ENCODE data around the gene HHAT. TPM values are rescaled to one million over a fixed set of nuclear protein-coding genes. Genes with fewer than 3 reads are reported as not detected.

The HHAT gene
- total RNA-seq, 4 donors from 2014 or later = 2.2 to 11.6 (median 7.3) TPM

- no peak overlapping the region for H3K4me3 ChIP-seq
- H3K9me3 ChIP-seq = no peaks in the 10 kb centered on the region
- in situ Hi-C loops (cut with MboI; ENCODE audit: low pct_ligation_motif_present in 1 of 4, low pct_unique_long_range_greater_than_20kb in 1 of 4, low sequenced_read_pairs in 3 of 4) (no loop called here), intact Hi-C loops (cut with DNase I; ENCODE audit: low total_unique reads) (loop anchor here (2.0 kb wide), 1 partner anchor 28 kb away; no protein-coding TSS in a partner anchor)
- no peaks in the 10 kb centered on the region for H3K36me3 ChIP-seq
- no peak for TF ChIP-seq POLR2AphosphoS5 (IDR thresholded peaks at IDR 0.05)
- no peak for TF ChIP-seq CTCF (IDR thresholded peaks at IDR 0.05)
- no peak for TF ChIP-seq EP300 (IDR thresholded peaks at IDR 0.05; ENCODE audit: low read depth)
- no peak for TF ChIP-seq POLR2A (IDR thresholded peaks at IDR 0.05)
- 81% methylated on average over 3 of the region's 3 CpGs; no CpG with 5 or more reads in 1 of the 2 donors for WGBS, 2 donors (ENCODE audit: low coverage in 1 of 2)
- H3K27me3 ChIP-seq = no peaks in the 10 kb centered on the region
- DNase-seq = no peak
- no peaks in the 10 kb centered on the region for H3K4me1 ChIP-seq
- no peak overlapping the region for H3K27ac ChIP-seq
Observed at GRCh38 chr1:210697185-210697584, 368.5 kb downstream of the HHAT start.

DNA sequence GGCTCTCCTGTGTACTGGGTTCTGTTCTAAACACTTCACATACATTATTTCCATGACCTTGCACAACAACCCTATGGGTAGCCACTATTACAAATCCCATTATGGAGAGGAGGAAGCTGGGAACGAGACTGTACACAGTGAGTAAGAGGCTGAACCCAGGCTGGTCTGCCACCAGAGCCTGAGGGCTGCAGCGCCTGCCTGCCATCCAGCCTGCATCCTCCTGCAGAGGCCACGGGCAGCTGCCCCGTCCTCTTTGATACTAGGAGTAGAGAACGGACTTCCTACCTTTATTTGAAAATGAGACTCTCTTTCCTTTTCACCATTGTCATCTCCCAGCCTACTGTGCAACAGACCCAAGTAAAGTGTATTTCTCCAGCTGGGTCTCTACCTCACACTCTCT is 370.0 kb downstream of the HHAT start:
- Histone ChIP-seq H3K27ac (no peak overlapping the region), H3K4me3 (no peak overlapping the region), H3K36me3 (no peaks in the 10 kb centered on the region), H3K27me3 (no peaks in the 10 kb centered on the region), H3K4me1 (no peaks in the 10 kb centered on the region), H3K9me3 (no peaks in the 10 kb centered on the region)
- intact Hi-C loops (cut with DNase I; ENCODE audit: low total_unique reads) (no loop called here), in situ Hi-C loops (cut with MboI; ENCODE audit: low pct_ligation_motif_present in 1 of 4, low pct_unique_long_range_greater_than_20kb in 1 of 4, low sequenced_read_pairs in 3 of 4) (no loop called here)
- WGBS, 2 donors (ENCODE audit: low coverage in 1 of 2) = 84% methylated on average over 5 of the region's 5 CpGs; no CpG with 5 or more reads in 1 of the 2 donors
- TF ChIP-seq EP300 (IDR thresholded peaks at IDR 0.05; ENCODE audit: low read depth) (no peak), POLR2AphosphoS5 (IDR thresholded peaks at IDR 0.05) (no peak), CTCF (IDR thresholded peaks at IDR 0.05) (no peak), POLR2A (IDR thresholded peaks at IDR 0.05) (no peak)
- DNase-seq = no peak

- H3K36me3 ChIP-seq = no peaks in the 10 kb centered on the region
- H3K4me3 ChIP-seq = no peak overlapping the region
- intact Hi-C loops (cut with DNase I; ENCODE audit: low total_unique reads) (no loop called here), in situ Hi-C loops (cut with MboI; ENCODE audit: low pct_ligation_motif_present in 1 of 4, low pct_unique_long_range_greater_than_20kb in 1 of 4, low sequenced_read_pairs in 3 of 4) (no loop called here)
- H3K27ac ChIP-seq = no peak overlapping the region
- H3K4me1 ChIP-seq = no peaks in the 10 kb centered on the region
- TF ChIP-seq CTCF (IDR thresholded peaks at IDR 0.05) (no peak), POLR2A (IDR thresholded peaks at IDR 0.05) (no peak), EP300 (IDR thresholded peaks at IDR 0.05; ENCODE audit: low read depth) (no peak), POLR2AphosphoS5 (IDR thresholded peaks at IDR 0.05) (no peak)
- 80% methylated on average over 1 of the region's 1 CpG; no CpG with 5 or more reads in 1 of the 2 donors for WGBS, 2 donors (ENCODE audit: low coverage in 1 of 2)
- DNase-seq = no peak
- H3K27me3 ChIP-seq = no peaks in the 10 kb centered on the region
- H3K9me3 ChIP-seq = no peaks in the 10 kb centered on the region
Observed at GRCh38 chr1:210700083-210700482, 371.4 kb downstream of the HHAT start.

GRCh38 chr1:210700511-210700910 is 371.8 kb downstream of the HHAT start:
- no peaks in the 10 kb centered on the region for H3K36me3 ChIP-seq
- TF ChIP-seq POLR2A (IDR thresholded peaks at IDR 0.05) = no peak
- no peak for TF ChIP-seq CTCF (IDR thresholded peaks at IDR 0.05)
- no peak for TF ChIP-seq POLR2AphosphoS5 (IDR thresholded peaks at IDR 0.05)
- TF ChIP-seq EP300 (IDR thresholded peaks at IDR 0.05; ENCODE audit: low read depth) = no peak
- no peaks in the 10 kb centered on the region for H3K9me3 ChIP-seq
- no peak overlapping the region for H3K27ac ChIP-seq
- in situ Hi-C loops (cut with MboI; ENCODE audit: low pct_ligation_motif_present in 1 of 4, low pct_unique_long_range_greater_than_20kb in 1 of 4, low sequenced_read_pairs in 3 of 4) = no loop called here
- no peaks in the 10 kb centered on the region for H3K27me3 ChIP-seq
- H3K4me1 ChIP-seq = no peaks in the 10 kb centered on the region
- H3K4me3 ChIP-seq = no peak overlapping the region
- no peak for DNase-seq
- 15 to 44% methylated on average over 2 of the region's 2 CpGs for WGBS, 2 donors (ENCODE audit: low coverage in 1 of 2)
- intact Hi-C loops (cut with DNase I; ENCODE audit: low total_unique reads) = no loop called here

Measured in transverse colon (tissue), 4 donors.